ENCODE data around the gene RERE. TPM values are rescaled to one million over a fixed set of nuclear protein-coding genes. Genes with fewer than 3 reads are reported as not detected.
A peak's percentile ranks its signal among the peaks of the same experiment; 100 is the strongest.

RERE gene
- total and polyA plus RNA-seq, 2 donors (not counting 3 experiments of a cell fraction or from before 2014, with no cell fraction given), result 14.1 to 113 TPM

GRCh38 chr1:8858888-8859706 lies 41.7 kb upstream of the RERE start:
- TF ChIP-seq JUN (IDR thresholded peaks at IDR 0.05; ENCODE audit: borderline replicate concordance, insufficient read depth, insufficient read length, low read depth) (no peak), EZH2 (IDR thresholded peaks at IDR 0.05; ENCODE audit: borderline replicate concordance, low read depth, low read length, severe bottlenecking) (no peak), MYC (IDR thresholded peaks at IDR 0.05; ENCODE audit: low read depth, low read length) (no peak), FOS (IDR thresholded peaks at IDR 0.05; ENCODE audit: borderline replicate concordance, insufficient read depth, low read length) (no peak), POLR2AphosphoS5 (IDR thresholded peaks at IDR 0.05; ENCODE audit: insufficient read depth, low read depth, low read length) (peak; percentile 45), POLR2A (IDR thresholded peaks at IDR 0.05; ENCODE audit: low read depth, low read length) (peak; percentile 33), GATA2 (IDR thresholded peaks at IDR 0.05; ENCODE audit: insufficient read depth, insufficient read length, low read depth, low read length) (no peak)
- TF ChIP-seq, protein P1, sequence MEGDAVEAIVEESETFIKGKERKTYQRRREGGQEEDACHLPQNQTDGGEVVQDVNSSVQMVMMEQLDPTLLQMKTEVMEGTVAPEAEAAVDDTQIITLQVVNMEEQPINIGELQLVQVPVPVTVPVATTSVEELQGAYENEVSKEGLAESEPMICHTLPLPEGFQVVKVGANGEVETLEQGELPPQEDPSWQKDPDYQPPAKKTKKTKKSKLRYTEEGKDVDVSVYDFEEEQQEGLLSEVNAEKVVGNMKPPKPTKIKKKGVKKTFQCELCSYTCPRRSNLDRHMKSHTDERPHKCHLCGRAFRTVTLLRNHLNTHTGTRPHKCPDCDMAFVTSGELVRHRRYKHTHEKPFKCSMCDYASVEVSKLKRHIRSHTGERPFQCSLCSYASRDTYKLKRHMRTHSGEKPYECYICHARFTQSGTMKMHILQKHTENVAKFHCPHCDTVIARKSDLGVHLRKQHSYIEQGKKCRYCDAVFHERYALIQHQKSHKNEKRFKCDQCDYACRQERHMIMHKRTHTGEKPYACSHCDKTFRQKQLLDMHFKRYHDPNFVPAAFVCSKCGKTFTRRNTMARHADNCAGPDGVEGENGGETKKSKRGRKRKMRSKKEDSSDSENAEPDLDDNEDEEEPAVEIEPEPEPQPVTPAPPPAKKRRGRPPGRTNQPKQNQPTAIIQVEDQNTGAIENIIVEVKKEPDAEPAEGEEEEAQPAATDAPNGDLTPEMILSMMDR (IDR thresholded peaks at IDR 0.05; ENCODE audit: extremely low read depth in 1 of 2, insufficient read depth in 1 of 2, low read depth in 1 of 2, low read length in 2 of 2), result peak; percentile 65
- TF ChIP-seq, protein P2, sequence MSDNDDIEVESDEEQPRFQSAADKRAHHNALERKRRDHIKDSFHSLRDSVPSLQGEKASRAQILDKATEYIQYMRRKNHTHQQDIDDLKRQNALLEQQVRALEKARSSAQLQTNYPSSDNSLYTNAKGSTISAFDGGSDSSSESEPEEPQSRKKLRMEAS (IDR thresholded peaks at IDR 0.05; ENCODE audit: insufficient read depth, insufficient read length), result no peak
- FAIRE-seq (peak; percentile 54), DNase-seq (ENCODE audit: low read depth, low spot score) (peak; percentile 83)
- Histone ChIP-seq H3K27me3 (ENCODE audit: control insufficient read depth in 2 of 2, insufficient read depth in 2 of 2, low read length in 2 of 2) (no peaks in the 10 kb centered on the region), H3K9me3 (replicated peaks; ENCODE audit: control insufficient read depth, insufficient read depth, low read length) (no peaks in the 10 kb centered on the region), H2AFZ (ENCODE audit: low read depth, low read length) (no peak overlapping the region), H3K4me1 (ENCODE audit: control insufficient read depth, extremely low read depth, insufficient read depth, low read length) (peaks cover 36% of the 10 kb centered on the region), H3K36me3 (ENCODE audit: control insufficient read depth in 2 of 2, extremely low read depth in 1 of 2, insufficient read depth in 2 of 2, low read length in 2 of 2) (peaks cover 21 to 34% of the 10 kb centered on the region in 2 experiments), H3K79me2 (ENCODE audit: control insufficient read depth, insufficient read depth, low read length) (peaks cover 4% of the 10 kb centered on the region), H3K27ac (ENCODE audit: insufficient read depth, low read depth, low read length) (peak overlapping the region; percentile 80), H3K9ac (replicated peaks; ENCODE audit: extremely low read depth, insufficient read depth, low read length) (peak overlapping the region; percentile 1), H4K20me1 (replicated peaks; ENCODE audit: control insufficient read depth, extremely low read depth, insufficient read depth, low read length) (no peaks in the 10 kb centered on the region), H3K4me2 (ENCODE audit: insufficient read depth, low read length) (peak overlapping the region; percentile 19), H3K4me3 (replicated peaks in 1 of 3; ENCODE audit: insufficient read depth in 1 of 3, low read depth in 1 of 3, low read length in 3 of 3) (no peak overlapping the region), H3K9me1 (replicated peaks; ENCODE audit: control insufficient read depth, extremely low read depth, insufficient read depth, low read length) (no peaks in the 10 kb centered on the region)
- BruUV-seq (replicated peaks), result no TSS peak
- dilution Hi-C loops (cut with MboI; ENCODE audit: extremely low pct_ligation_motif_present, low sequenced_read_pairs) (no loop called here), intact Hi-C loops (cut with micrococcal nuclease) (loop anchor here (1.0 to 10.0 kb wide), 9 partner anchors 11 to 434 kb away; partner anchors contain the start of genes ENO1 and RERE)
- ChIA-PET CTCF (interaction anchor here (0.9 to 8.0 kb wide), 18 partner anchors 9 to 884 kb away, joined by 3 to 106 read pairs (median 6); partner anchors contain the start of gene ENO1), POLR2A (interaction anchor here (0.7 to 1.5 kb wide), 2 partner anchors 9 to 15 kb away, joined by 3 to 5 read pairs; no protein-coding TSS in a partner anchor)
